ENCODE data around the gene GLIS1. TPM values are rescaled to one million over a fixed set of nuclear protein-coding genes. Genes with fewer than 3 reads are reported as not detected.

GLIS1 gene
- total RNA-seq, 2 donors from 2014 or later: not detected

- ATAC-seq (replicated peaks): no peak
- Mint-ChIP-seq H3K4me3 (no peak overlapping the region), H3K36me3 (ENCODE audit: low read depth) (no peaks in the 10 kb centered on the region), H3K9me3 (no peaks in the 10 kb centered on the region), H3K27me3 (peaks cover 9% of the 10 kb centered on the region), H3K27ac (no peak overlapping the region), H3K4me1 (no peaks in the 10 kb centered on the region)
Measured at GRCh38 chr1:53517109-53517508, 221.9 kb downstream of the GLIS1 start.

GRCh38 chr1:53516181-53516580, 222.8 kb downstream of the GLIS1 start:
- Mint-ChIP-seq H3K4me1 (no peaks in the 10 kb centered on the region), H3K27me3 (peaks cover 9% of the 10 kb centered on the region), H3K9me3 (no peaks in the 10 kb centered on the region), H3K36me3 (ENCODE audit: low read depth) (no peaks in the 10 kb centered on the region), H3K4me3 (no peak overlapping the region), H3K27ac (no peak overlapping the region)
- ATAC-seq (replicated peaks): no peak

DNA sequence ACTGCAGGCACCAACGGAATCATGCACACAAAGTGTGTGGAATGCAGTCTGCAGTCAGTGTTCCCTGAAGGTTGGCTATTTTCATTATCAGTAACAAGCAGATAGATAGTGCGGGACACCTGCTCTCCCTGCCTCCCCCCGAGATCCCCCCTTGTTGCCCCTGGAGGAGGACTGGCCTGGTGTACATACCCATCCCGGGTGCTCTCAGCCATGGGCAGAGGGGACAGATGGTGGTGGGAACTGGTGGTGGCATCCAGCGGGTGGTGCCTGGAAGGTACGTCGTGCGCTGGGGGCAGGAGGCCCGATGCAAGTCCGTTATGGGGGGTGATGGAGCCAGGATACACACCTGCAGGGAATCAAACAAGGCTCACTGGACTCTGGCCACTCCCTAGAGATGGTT, 224.5 kb downstream of the GLIS1 start:
- ATAC-seq (replicated peaks): no peak
- Mint-ChIP-seq H3K9me3 (no peaks in the 10 kb centered on the region), H3K27ac (no peak overlapping the region), H3K4me1 (no peaks in the 10 kb centered on the region), H3K36me3 (ENCODE audit: low read depth) (no peaks in the 10 kb centered on the region), H3K27me3 (peaks cover 4% of the 10 kb centered on the region), H3K4me3 (no peak overlapping the region)

DNA sequence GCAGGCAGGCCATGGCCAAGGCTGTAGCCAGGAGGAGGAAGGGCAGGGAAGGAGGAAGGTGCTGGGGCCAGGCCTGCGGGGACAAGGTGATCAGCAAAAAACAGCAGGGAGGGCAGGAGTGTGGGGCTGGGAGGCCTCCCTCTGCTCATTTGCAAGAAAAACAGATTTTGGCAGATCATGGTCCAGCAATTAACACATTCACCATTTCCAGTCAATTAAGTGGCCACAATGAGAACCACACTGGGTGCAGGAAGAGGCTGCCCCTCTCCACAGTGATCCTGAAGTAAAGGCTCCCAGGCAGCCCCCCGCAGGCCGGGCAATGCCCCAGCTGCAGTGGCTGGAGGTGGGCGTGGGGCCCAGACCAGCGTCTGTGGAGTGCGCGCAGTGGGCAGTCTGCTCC, 225.1 kb downstream of the GLIS1 start:
- Mint-ChIP-seq H3K27ac (no peak overlapping the region), H3K4me1 (no peaks in the 10 kb centered on the region), H3K36me3 (ENCODE audit: low read depth) (no peaks in the 10 kb centered on the region), H3K4me3 (no peak overlapping the region), H3K9me3 (no peaks in the 10 kb centered on the region), H3K27me3 (peaks cover 4% of the 10 kb centered on the region)
- no peak for ATAC-seq (replicated peaks)

GRCh38 chr1:53512807-53513755, 225.9 kb downstream of the GLIS1 start:
- peaks cover 4% of the 10 kb centered on the region for H3K27me3 Mint-ChIP-seq
- ATAC-seq (replicated peaks): no peak
- no peaks in the 10 kb centered on the region for H3K36me3 Mint-ChIP-seq (ENCODE audit: low read depth)
- H3K4me3 Mint-ChIP-seq: no peak overlapping the region
- peak overlapping the region; percentile 31 for H3K27ac Mint-ChIP-seq
- no peaks in the 10 kb centered on the region for H3K9me3 Mint-ChIP-seq
- no peaks in the 10 kb centered on the region for H3K4me1 Mint-ChIP-seq

GRCh38 chr1:53511933-53512806, 226.8 kb downstream of the GLIS1 start:
- Mint-ChIP-seq H3K27ac (no peak overlapping the region), H3K9me3 (no peaks in the 10 kb centered on the region), H3K4me1 (no peaks in the 10 kb centered on the region), H3K36me3 (ENCODE audit: low read depth) (no peaks in the 10 kb centered on the region), H3K4me3 (no peak overlapping the region), H3K27me3 (peaks cover 4% of the 10 kb centered on the region)
- no peak for ATAC-seq (replicated peaks)

- Mint-ChIP-seq H3K4me3 (no peak overlapping the region), H3K4me1 (no peaks in the 10 kb centered on the region), H3K27ac (no peak overlapping the region), H3K27me3 (peaks cover 4% of the 10 kb centered on the region), H3K36me3 (ENCODE audit: low read depth) (no peaks in the 10 kb centered on the region), H3K9me3 (no peaks in the 10 kb centered on the region)
- no peak for ATAC-seq (replicated peaks)
Measured at GRCh38 chr1:53511323-53511932, 227.5 kb downstream of the GLIS1 start.

GRCh38 chr1:53510215-53510614, 228.7 kb downstream of the GLIS1 start:
- Mint-ChIP-seq H3K4me1 (no peaks in the 10 kb centered on the region), H3K4me3 (no peak overlapping the region), H3K27ac (no peak overlapping the region), H3K9me3 (no peaks in the 10 kb centered on the region), H3K36me3 (ENCODE audit: low read depth) (no peaks in the 10 kb centered on the region), H3K27me3 (peaks cover 4% of the 10 kb centered on the region)
- ATAC-seq (replicated peaks): no peak

DNA sequence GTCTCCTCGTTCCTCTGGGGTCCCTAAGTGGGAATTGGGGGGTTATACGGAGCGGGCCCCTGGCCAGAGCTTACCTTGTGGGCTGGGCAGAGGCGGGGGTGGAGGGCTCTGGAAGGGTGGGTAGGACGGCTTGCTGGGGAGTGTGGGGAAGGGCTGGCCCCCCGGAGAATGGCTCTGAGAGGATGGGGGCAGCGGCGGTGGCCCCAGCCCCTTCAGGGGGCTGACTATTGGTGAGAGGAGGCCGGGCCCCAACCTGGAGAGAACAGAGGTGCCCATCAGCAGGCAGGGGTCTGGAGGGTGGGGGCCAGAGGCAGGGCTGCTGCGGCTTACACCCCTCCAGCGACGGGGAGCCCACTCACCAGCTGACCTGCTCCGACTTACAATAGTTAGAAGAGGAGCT, 229.2 kb downstream of the GLIS1 start:
- Mint-ChIP-seq H3K4me1 (no peaks in the 10 kb centered on the region), H3K4me3 (no peak overlapping the region), H3K27ac (no peak overlapping the region), H3K36me3 (ENCODE audit: low read depth) (no peaks in the 10 kb centered on the region), H3K27me3 (peaks cover 3% of the 10 kb centered on the region), H3K9me3 (no peaks in the 10 kb centered on the region)
- ATAC-seq (replicated peaks): no peak

GRCh38 chr1:53508991-53509666, 229.8 kb downstream of the GLIS1 start:
- ATAC-seq (replicated peaks): peak; percentile 23
- H3K36me3 Mint-ChIP-seq (ENCODE audit: low read depth): no peaks in the 10 kb centered on the region
- H3K9me3 Mint-ChIP-seq: no peaks in the 10 kb centered on the region
- no peaks in the 10 kb centered on the region for H3K4me1 Mint-ChIP-seq
- no peak overlapping the region for H3K27ac Mint-ChIP-seq
- H3K27me3 Mint-ChIP-seq: no peaks in the 10 kb centered on the region
- H3K4me3 Mint-ChIP-seq: no peak overlapping the region

DNA sequence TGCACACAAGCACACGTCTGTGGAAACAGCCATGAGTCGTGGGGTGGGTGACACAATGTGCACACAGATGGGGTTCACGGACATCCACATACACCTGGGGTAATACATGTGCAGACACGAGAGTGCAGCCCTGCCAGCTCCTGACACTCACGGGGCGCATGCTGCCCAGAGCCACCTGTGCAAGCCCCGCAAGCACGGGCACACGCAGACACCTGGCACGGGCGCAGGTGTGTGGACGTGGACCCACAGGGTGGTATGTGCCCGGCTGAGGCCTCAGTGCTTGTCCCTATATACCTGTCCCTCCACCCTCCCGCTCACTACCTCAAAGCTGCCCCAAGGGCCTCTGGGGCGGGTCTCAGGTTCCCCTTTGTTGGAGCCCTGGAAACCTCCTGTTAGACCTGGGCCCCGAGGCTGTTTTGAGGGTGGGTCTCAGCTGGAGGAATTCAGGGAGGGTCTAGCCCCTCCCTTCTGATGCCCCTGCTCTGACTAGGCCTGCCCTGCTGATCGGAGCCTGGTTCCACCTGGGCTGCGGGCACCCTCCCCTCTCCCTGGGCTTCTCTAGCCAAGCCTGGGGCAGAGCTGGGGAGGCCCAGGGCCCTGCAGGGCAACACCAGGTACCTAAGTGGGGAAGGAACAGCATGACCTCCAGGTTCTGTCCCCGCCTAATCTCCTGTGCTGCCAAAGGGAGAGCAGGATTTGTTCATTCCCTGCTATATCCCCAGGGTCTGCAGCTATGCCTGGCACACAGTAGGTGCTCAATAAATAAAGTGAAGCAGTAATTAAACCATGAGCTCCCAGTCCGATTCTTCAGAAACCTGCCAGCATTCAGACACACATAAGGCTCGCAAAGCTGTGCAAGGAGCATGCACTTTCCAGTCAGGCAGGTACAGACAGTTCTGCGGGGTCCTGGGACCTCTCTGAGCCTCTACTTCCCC, 230.6 kb downstream of the GLIS1 start:
- H3K27ac Mint-ChIP-seq: no peak overlapping the region
- no peak overlapping the region for H3K4me3 Mint-ChIP-seq
- H3K9me3 Mint-ChIP-seq: no peaks in the 10 kb centered on the region
- no peaks in the 10 kb centered on the region for H3K36me3 Mint-ChIP-seq (ENCODE audit: low read depth)
- H3K4me1 Mint-ChIP-seq: no peaks in the 10 kb centered on the region
- no peak for ATAC-seq (replicated peaks)
- no peaks in the 10 kb centered on the region for H3K27me3 Mint-ChIP-seq

DNA sequence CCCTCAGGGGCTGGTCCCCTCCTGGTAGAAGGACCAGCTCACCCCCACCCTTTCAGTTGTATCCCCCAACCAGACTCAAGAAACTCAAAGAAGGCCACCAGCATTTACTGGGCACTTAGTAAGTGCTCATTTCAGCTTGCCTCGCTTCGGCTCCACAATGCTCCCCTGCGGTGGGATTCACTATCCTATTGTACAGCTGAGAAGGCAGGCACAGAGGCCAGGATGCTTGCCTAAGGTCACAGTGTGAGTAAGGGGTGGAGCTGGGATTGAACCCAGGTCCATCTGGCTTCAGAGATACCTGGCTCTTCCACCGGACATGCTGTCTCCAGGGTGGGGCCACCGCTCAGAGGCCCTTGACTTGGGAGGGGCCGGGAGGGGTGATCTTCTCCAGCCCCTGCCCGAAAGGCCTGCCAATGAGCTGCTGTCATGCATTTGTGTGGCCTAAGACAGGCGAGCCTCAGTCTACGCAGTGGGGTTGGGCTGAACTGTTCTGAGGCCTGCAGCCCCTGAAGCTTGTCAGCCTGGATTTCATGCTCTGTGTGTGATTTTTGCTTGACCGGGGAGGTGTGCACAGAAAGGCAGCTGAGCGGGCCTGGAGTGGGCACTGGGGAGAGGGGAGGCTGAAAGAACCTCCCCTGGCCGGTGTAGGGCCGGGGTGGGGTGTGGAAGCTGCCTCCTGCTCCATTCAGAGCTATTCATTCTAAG, 231.7 kb downstream of the GLIS1 start:
- Mint-ChIP-seq H3K4me1 (no peaks in the 10 kb centered on the region), H3K36me3 (ENCODE audit: low read depth) (no peaks in the 10 kb centered on the region), H3K9me3 (no peaks in the 10 kb centered on the region), H3K4me3 (no peak overlapping the region), H3K27ac (no peak overlapping the region), H3K27me3 (no peaks in the 10 kb centered on the region)
- ATAC-seq (replicated peaks): no peak
